Measurements from ENCODE around the gene MSH5. TPM values are rescaled to one million over a fixed set of nuclear protein-coding genes. Genes with fewer than 3 reads are reported as not detected.

MSH5 gene
- total RNA-seq, 6 experiments from 2014 or later, result 3.2 to 8.5 (median 4.3) TPM

DNA sequence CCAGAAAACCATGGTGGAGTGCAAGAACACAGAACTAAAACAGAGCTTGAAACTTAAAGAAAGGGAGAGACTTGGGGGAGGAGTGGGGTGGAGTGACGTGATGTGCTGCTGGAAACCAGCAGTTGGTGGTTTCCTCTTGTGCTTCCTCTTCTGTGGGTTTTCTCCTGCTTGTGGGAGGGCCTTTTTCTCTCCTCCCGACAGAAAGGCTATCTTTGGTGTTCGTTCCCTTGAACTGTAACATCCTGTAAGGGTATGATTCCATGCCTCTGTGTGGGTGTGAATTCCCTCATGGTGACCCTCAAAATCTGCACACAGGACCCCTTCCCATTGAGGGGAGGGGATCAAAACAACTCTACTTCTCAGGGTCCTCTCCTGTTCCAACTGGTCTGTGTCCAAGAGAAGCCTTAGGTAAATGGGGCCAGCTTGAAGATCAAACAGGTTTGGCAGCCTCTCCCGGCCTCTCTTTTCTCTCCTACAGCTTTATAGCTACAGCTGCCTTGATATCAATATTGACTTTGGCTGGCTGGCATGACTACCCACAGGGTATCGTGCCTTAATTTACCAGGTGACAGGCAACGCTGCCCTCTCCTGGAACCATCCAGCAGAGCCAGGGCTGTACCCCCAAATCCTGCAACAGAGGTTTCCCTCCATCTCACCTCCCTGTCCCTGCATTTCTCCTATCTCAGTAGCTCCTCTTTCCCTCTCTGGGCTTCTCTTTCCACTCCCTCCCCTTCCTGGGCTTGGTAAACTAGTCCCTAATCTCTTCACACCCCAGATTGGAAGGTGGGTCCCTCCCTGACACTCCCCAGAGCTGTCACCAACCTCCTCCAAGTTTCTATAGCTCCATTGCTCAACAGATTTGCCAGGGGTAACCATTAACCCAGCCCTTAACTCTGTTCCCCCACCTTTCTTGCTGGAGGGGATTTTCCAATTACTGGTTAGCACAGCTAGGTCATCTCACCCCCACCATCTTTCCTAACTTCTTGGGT is 1.5 kb upstream of the MSH5 start:
- WGBS (ENCODE audit: insufficient coverage, low coverage, low lambda C conversion rate, missing lambda C conversion rate), result 2% methylated on average over 6 of the region's 6 CpGs
- Histone ChIP-seq H3K9me3 (no peaks in the 10 kb centered on the region), H3K36me3 (peaks cover 0 to 8% (median 4%) of the 10 kb centered on the region in 4 donors), H3K27ac (peak overlapping the region; percentile 87 to 97 (median 93)), H3K4me3 (peak overlapping the region in 1 of 3 donors; percentile 65), H3K4me1 (peaks cover 0 to 42% (median 5%) of the 10 kb centered on the region in 4 donors), H3K27me3 (no peaks in the 10 kb centered on the region)
- intact Hi-C loops (cut with DNase I), result no loop called here
- peak; percentile 8 to 45 (median 27) for ATAC-seq
- no peak for TF ChIP-seq POLR2A (IDR thresholded peaks at IDR 0.05)
- TF ChIP-seq, protein P1, sequence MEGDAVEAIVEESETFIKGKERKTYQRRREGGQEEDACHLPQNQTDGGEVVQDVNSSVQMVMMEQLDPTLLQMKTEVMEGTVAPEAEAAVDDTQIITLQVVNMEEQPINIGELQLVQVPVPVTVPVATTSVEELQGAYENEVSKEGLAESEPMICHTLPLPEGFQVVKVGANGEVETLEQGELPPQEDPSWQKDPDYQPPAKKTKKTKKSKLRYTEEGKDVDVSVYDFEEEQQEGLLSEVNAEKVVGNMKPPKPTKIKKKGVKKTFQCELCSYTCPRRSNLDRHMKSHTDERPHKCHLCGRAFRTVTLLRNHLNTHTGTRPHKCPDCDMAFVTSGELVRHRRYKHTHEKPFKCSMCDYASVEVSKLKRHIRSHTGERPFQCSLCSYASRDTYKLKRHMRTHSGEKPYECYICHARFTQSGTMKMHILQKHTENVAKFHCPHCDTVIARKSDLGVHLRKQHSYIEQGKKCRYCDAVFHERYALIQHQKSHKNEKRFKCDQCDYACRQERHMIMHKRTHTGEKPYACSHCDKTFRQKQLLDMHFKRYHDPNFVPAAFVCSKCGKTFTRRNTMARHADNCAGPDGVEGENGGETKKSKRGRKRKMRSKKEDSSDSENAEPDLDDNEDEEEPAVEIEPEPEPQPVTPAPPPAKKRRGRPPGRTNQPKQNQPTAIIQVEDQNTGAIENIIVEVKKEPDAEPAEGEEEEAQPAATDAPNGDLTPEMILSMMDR (IDR thresholded peaks at IDR 0.05), result peak in 3 of 4 donors; percentile 2 to 39 (median 9)
- peak; percentile 62 to 68 (median 63) for DNase-seq

DNA sequence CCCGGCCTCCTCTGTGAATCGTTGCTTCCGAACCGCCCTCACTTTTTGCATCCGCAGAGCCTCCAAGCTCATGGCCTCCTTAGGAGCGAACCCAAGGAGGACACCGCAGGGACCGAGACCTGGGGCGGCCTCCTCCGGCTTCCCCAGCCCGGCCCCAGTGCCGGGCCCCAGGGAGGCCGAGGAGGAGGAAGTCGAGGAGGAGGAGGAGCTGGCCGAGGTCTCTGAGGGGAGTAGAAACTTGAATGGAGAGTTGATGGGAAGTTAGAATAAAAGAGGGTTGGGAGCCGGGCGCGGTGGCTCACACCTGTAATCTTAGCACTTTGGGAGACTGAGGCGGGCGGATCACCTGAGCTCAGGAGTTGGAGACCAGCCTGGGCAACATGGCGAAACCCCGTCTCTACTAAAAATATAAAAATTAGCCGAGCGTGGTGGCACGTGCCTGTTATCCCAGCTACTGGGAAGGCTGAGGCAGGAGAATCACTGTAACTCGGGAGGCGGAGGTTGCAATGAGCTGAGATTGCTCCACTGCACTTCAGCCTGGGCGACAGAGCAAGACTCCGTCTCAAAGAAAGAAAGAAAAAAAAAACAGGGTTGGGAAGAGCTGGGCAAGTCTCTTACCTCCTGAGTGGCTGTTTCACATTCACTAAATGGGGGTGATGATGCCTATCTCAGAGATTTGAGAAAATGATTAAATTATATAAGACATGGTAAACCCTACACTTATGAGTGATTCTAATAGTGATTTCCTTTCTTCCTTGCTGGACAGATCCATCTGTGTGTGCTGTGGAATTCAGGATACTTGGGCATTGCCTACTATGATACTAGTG is 805 bp downstream of the MSH5 start:
- ATAC-seq, result no peak
- DNase-seq, result peak in 2 of 3 donors; percentile 43 to 63
- Histone ChIP-seq H3K36me3 (no peaks in the 10 kb centered on the region), H3K4me3 (peak overlapping the region; percentile 65 to 79 (median 76)), H3K27me3 (no peaks in the 10 kb centered on the region), H3K27ac (peak overlapping the region; percentile 16 to 76 (median 50)), H3K4me1 (peaks cover 0 to 37% (median 5%) of the 10 kb centered on the region in 4 donors), H3K9me3 (no peaks in the 10 kb centered on the region)
- 23% methylated on average over 24 of the region's 29 CpGs for WGBS (ENCODE audit: insufficient coverage, low coverage, low lambda C conversion rate, missing lambda C conversion rate)
- intact Hi-C loops (cut with DNase I), result no loop called here
- no peak for TF ChIP-seq POLR2A (IDR thresholded peaks at IDR 0.05)
- TF ChIP-seq, protein P1 (IDR thresholded peaks at IDR 0.05), result no peak

DNA sequence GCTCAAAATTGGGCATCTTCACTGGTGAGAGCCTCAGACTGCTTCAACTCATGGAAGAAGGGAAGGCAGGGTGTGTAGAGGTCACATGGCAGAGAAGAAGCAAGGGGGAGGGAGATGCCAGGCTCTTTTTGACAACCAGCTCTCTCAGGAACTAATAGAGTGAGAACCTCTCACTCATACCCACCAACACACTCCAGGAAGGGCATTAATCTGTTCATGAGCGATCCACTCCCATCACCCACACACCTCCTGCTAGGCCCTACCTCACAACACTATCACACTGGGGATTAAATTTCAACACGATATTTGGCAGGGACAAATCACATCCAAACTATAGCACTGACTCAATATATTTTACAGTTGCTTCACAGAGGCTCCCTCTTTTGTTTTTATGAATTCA is 2.0 kb downstream of the MSH5 start:
- H3K4me3 ChIP-seq, result no peak overlapping the region
- no peak overlapping the region for H3K27ac ChIP-seq
- no peaks in the 10 kb centered on the region for H3K27me3 ChIP-seq
- WGBS (ENCODE audit: insufficient coverage, low coverage, low lambda C conversion rate, missing lambda C conversion rate), result 74% methylated on average over 2 of the region's 2 CpGs
- ATAC-seq (no peak), DNase-seq (no peak)
- peaks cover 0 to 32% (median 4%) of the 10 kb centered on the region in 4 donors for H3K4me1 ChIP-seq
- no peaks in the 10 kb centered on the region for H3K36me3 ChIP-seq
- H3K9me3 ChIP-seq, result no peaks in the 10 kb centered on the region
- intact Hi-C loops (cut with DNase I), result no loop called here
- TF ChIP-seq, protein P1 (IDR thresholded peaks at IDR 0.05), result no peak
- TF ChIP-seq POLR2A (IDR thresholded peaks at IDR 0.05), result no peak

DNA sequence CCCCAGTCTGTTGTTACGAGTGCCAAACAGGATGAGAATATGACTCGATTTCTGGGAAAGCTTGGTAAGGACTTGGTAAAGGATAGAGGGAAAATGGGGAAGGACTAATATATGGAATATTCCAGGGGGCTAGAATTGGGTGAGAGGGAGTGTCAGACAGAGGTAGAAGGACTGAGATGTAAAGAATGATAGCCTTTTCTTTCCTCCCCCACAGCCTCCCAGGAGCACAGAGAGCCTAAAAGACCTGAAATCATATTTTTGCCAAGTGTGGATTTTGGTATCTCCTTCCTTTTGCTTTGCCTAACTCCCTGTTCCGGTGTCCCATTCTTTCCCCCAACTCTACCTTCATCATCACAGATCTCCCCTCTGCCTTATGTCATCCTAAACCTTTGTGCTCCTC is 3.1 kb downstream of the MSH5 start:
- DNase-seq (no peak), ATAC-seq (no peak)
- 92% methylated on average over 3 of the region's 3 CpGs for WGBS (ENCODE audit: insufficient coverage, low coverage, low lambda C conversion rate, missing lambda C conversion rate)
- intact Hi-C loops (cut with DNase I), result no loop called here
- TF ChIP-seq, protein P1 (IDR thresholded peaks at IDR 0.05), result no peak
- TF ChIP-seq POLR2A (IDR thresholded peaks at IDR 0.05), result no peak
- no peaks in the 10 kb centered on the region for H3K27me3 ChIP-seq
- no peak overlapping the region for H3K27ac ChIP-seq
- peaks cover 0 to 21% (median 0%) of the 10 kb centered on the region in 4 donors for H3K4me1 ChIP-seq
- H3K4me3 ChIP-seq, result no peak overlapping the region
- H3K36me3 ChIP-seq, result no peaks in the 10 kb centered on the region
- no peaks in the 10 kb centered on the region for H3K9me3 ChIP-seq
